OCI-LY3 (cell line): ENCODE data around the gene MAN1A2.

Experiments used
- EZH2phosphoT487 ChIP-seq: fragments of 200-600 bp; shearing (Covaris generic); IDR thresholded peaks from 2 replicates; pipeline ENCODE4 v1.6.1; 2018; ENCODE audit warnings: antibody characterized with exemption, mixed run types, low read depth
- TF ChIP-seq, protein P1 (sequence below): fragments of 200-600, 300-600 bp; sonication (generic); IDR thresholded peaks from 2 replicates; pipeline ENCODE4 v1.5.1; 2014; ENCODE audit warnings: antibody characterized with exemption, low read length, low read depth

GRCh38 chr1:117339866-117340700, 27.2 kb upstream of the MAN1A2 start:
- TF ChIP-seq, protein P1, sequence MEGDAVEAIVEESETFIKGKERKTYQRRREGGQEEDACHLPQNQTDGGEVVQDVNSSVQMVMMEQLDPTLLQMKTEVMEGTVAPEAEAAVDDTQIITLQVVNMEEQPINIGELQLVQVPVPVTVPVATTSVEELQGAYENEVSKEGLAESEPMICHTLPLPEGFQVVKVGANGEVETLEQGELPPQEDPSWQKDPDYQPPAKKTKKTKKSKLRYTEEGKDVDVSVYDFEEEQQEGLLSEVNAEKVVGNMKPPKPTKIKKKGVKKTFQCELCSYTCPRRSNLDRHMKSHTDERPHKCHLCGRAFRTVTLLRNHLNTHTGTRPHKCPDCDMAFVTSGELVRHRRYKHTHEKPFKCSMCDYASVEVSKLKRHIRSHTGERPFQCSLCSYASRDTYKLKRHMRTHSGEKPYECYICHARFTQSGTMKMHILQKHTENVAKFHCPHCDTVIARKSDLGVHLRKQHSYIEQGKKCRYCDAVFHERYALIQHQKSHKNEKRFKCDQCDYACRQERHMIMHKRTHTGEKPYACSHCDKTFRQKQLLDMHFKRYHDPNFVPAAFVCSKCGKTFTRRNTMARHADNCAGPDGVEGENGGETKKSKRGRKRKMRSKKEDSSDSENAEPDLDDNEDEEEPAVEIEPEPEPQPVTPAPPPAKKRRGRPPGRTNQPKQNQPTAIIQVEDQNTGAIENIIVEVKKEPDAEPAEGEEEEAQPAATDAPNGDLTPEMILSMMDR, result no peak
- TF ChIP-seq EZH2phosphoT487, result no peak
